Ovary (tissue), 1 donor: ENCODE measurements around the gene DOK6.

Experiments
- EP300 ChIP-seq: sonication (generic); formaldehyde crosslinking; IDR thresholded peaks from one replicate; pipeline ENCODE4 v1.6.1; 2017; ENCODE audit warnings: antibody characterized with exemption
- POLR2A ChIP-seq: fragments of 450-650 bp; IDR thresholded peaks from one replicate; pipeline ENCODE4 v1.6.1; 2017; ENCODE audit warnings: antibody characterized with exemption, mild to moderate bottlenecking, moderate library complexity

DNA sequence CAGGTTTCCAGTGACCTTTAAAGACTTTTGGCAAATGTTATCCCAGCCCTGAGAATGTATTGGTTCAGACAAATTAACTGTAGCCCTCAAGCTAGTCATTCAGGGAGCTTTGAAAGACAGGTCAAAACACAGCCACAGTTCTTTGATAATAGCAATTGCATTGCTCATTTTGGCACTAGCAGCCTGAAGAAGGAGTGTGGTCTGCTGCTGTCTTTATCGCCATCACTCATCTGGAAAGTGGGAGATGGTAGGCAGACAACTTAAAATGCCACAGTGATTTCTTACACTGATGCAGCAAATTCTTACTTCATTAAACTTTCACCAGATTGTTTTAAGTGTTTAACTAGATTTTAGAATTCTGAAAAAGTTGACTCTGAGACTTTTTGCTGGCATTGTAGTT lies 47.2 kb downstream of the DOK6 start:
- no peak for TF ChIP-seq EP300
- TF ChIP-seq POLR2A: no peak
